T-helper 2 cell (primary cell): ENCODE measurements around the gene MAGEB17.
A peak's percentile ranks its signal among the peaks of the same experiment; 100 is the strongest.
"Not testable (repeated sequence)": the region's sequence is repeated elsewhere in the genome, so short reads cannot be mapped to it uniquely, and the experiment has no call there.

ENCODE experiments used
- DNase-seq, 5 experiments: peaks; one replicate each; pipeline versions ENCODE4 v3.0.0 to v3.0.0-alpha.2; 2012 to 2022
- total RNA-seq, 2 donors: gene quantifications; one replicate each; lab custom pipeline; 2026; lab: John Stamatoyannopoulos, UW

Gene MAGEB17, protein sequence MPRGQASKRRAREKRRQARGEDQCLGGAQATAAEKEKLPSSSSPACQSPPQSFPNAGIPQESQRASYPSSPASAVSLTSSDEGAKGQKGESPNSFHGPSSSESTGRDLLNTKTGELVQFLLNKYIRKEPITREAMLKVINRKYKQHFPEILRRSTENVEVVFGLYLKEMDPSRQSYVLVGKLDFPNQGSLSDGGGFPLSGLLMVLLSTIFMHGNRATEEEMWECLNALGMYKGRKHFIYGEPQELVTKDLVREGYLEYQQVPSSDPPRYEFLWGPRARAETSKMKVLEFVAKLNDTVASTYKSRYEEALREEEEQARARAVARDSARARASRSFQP
- 0 reads per million in 2 donors for total RNA-seq

- DNase-seq: no peak
These were observed at the start of gene MAGEB17 for GRCh38 chrX:16167181-16167580. Gene MAGEB17 (plus strand): TSS chrX:16167481. CDS start chrX:16170383, 2,902 bp downstream.

- DNase-seq: peak in 1 of 5 experiments; percentile 52
These were observed 47.7 kb upstream of the MAGEB17 start for GRCh38 chrX:16119353-16120220.

DNA sequence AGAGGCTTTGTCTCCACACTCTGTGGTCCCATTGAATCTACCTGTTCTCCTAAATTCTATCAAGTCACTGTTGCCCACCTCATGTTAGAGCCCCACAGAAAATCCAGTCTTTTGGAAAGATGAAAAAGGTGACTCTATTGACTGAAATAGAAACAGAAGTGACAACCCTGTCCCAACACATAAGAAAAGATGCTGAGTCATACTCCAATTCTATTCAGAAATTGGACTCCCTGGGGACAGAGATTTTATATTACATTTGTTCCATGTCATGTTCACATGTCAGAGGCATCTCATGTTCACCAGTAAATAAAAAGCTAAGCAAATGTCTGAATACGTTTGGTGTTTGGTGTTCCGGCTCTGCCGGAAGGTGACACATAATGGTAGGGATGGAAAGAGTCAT, 46.9 kb upstream of the MAGEB17 start:
- no peak for DNase-seq

DNA sequence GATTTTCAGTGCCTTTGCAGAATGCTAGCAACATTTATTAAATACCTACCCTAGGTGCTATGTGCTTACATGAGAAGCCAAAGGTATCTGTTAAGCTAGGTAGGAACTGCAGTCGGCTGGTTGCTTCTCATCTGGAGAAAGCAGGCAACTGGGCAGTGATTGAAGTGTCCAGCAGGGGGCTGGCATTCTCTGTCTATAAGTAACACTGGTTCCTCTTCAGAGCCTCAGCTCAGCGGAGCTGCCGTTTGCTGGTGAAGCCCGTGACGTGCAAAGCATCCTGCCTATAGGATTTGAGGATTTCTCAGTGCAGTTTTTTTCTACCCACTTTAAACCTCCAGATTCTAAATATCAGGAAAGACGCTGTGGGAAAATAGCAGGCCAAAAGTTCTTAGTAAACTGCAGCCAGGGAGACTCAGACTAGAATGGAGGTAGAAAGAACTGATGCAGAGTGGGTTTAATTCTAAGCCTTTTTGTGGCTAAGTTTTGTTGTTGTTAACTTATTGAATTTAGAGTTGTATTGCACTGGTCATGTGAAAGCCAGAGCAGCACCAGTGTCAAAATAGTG, 44.0 kb upstream of the MAGEB17 start, which contains the start of gene GRPR:
Gene GRPR, plus strand, starts transcription at position 344 of the 565 bp plus-strand sequence. CDS start 389 bp downstream, outside the sequence.
- DNase-seq: peak in 4 of 5 experiments; percentile 1 to 59 (median 18)

DNA sequence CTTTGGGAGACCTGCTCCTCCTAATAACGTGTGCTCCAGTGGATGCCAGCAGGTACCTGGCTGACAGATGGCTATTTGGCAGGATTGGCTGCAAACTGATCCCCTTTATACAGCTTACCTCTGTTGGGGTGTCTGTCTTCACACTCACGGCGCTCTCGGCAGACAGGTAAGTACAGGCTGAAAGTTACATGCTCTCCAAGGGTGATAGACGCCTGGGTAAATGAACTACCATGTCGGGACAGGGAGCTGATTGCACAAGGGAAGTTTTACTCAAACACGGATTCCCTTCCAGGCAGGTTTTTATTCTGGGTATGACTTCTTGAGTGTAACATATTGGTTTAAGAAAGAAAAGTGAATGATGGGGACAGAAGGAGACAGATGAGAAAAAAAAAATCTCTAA, 43.1 kb upstream of the MAGEB17 start:
- no peak for DNase-seq

GRCh38 chrX:16125520-16126149, 41.6 kb upstream of the MAGEB17 start:
- DNase-seq: no peak

DNA sequence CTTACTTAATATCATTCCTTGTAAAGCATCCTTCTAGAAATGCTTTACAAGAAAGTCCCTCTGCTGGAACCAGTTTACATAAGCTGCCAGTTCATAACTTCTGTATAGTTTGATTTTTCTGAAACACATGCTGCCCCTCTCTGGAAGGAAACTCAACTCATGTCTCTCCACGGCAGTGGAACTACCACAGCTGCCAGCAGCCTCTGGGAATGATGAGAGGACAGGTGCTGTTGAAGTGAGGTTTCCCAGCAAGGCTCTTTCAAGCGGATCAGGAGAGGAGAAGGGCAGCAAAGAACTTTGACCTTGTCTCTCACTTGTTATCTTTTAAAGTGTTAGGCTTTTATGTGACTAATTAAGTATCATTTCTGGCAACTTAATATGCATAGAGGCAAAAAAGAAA, 36.6 kb upstream of the MAGEB17 start:
- DNase-seq: no peak

DNA sequence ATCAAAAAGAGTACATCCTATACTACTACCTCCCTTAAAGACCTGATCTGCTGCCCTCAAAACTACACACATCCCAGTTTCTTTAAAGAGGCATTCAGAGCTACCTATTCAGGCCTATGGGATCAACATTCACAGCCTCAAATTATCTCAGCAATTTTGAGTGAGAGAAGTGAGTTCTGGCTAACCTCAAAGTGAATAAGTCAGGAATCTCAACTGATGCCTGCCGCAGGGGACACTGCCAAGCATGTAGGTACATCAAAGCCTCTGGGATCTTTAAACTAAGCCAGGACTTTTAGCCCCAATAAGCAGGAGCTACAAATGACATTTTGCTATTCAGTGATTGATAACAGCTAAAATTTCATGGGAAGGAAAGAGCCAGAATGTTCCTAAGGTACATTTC, 32.3 kb upstream of the MAGEB17 start:
- DNase-seq: no peak

DNA sequence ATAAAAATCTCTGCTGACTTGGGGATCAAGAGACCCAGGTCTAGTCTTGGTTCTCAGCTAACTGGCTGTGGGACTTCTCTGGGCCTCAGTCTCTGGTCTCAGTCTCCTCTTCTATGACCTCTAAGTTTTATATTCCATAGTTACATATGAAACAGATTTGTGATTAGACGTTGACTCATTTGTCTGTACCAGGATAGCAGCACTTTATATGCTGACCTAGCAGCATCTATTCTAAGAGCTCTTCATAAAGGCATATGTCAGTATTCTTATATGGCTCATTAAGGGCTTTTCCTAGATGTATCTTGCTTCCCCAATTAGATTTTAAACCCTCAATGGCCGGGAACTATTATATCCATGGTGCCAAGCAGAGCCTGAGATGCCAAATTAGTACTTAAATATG, 31.2 kb upstream of the MAGEB17 start:
- no peak for DNase-seq

DNA sequence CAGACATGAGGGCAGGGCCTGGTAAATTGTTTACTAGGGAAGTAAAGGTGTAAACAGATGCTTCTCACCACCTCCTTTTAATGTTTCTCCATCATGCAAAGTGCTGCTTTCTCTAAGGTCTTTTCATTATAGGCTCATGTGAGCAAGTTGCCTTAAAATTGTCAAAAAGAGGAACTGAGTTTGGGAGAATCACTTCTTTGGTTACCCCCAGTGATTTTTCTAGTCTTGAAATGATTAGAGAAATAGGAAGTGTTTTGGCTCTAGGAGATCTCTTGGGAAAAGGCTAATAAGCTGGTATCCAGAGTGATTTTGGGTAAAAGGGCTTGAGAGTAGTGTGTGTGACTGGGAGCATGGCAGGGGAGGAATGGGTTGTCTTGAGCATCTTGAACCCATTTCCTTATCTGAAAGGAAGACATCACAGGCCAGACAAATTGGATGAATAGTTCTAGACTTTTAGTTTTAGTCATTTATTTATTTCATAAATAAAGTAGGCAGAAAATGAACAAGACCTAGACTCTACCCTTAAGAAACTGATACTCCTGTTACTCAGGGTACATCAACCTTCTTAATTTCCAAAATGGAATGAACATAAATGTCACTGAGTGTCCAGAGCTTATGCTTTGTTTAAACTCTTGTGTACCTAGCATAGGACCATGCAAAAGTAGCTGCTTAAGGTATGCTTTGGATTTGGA, 29.7 kb upstream of the MAGEB17 start:
- no peak for DNase-seq

- no peak for DNase-seq
These were observed 29.2 kb upstream of the MAGEB17 start for GRCh38 chrX:16138108-16138427.

DNA sequence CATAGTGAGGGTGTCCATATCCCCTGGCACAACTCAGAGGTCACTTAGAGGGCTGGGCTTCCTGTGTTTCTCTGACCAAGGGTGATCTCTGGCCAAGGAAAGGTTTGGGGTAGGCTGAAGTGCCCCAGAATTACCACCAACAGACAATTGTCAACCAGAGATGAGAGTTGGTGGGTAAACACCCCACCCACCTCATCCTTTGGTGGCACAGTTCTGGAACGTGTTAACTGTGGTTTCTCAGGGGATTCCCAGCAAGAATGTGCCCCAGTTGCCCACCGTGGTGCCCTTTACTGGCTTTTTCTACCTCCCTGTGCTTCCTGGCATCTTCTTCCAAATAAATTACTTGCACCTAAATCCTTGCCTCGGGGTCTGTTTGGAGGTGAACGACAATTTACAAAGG, 26.8 kb upstream of the MAGEB17 start:
- no peak for DNase-seq

DNA sequence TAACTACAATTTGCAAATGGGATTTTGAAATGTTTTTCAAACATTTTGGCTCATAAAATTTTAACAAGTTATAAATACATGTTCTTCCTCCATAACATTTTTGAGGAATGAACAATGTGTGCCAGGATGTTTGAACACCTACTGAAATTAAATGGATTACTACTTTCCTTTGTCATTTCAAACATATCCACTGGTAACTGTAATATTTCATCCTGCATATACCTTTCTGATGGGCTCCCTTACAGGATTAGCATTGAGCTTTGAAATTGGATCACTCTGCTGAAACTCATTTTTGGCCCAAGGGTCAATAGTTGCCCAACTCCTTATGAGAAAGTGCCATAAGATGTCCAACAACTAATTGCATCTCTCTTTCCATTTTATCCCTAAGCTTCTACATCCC, 26.3 kb upstream of the MAGEB17 start:
- DNase-seq: no peak

DNA sequence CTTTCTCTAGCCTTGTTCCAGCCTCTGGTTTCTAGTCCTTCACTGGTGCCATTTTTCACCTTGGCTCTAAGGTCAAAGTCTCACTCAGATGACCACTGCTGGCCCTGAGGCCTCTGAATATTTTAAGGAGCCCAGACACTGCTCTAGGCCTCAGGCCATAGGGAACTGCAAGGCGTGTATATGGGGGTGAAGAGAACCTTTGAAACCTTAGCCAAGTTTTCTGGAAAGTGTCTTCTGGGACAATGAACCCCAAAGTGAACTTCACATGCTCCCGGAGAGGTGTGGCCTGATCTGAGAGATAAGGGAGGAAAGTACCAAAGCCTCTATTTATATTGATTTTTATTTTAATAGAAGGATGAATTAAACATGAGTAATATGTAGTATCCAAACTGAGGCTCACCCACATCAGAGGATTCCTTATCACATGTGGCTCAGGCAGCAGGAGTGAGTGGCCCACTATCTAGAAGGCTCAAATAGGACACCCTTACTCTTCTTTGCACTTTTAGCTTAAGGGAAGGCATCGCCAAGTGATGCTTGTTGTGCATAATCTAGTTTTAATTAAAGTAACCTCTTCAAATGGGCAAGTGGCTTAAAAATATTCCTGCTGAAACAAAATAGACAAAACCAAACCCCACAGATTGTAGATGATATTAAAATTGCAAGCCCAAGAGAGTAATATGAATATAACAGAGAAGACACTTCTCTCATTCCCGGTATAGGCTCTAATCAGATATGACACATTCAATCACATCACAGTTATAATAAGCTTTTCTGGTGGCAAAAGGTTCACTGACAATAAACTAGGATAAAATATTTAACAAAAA, 25.6 kb upstream of the MAGEB17 start:
- no peak for DNase-seq

DNA sequence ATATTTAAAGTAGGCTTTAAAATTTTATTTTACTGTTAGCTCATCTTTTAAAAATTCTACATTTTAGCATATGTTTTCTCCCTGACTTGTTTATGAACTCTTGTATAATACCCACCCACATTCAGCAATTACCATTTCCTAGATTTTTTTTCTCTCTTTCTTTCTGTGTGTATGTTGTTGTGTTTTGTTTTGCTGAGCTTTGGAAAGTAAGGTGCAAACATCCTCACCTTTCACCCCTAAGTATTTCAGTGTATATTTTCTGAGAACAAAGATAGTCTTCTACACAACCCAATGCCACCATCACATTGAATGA, 25.1 kb upstream of the MAGEB17 start:
- DNase-seq: no peak

- DNase-seq: no peak
These were observed 23.3 kb upstream of the MAGEB17 start for GRCh38 chrX:16143968-16144367.

DNA sequence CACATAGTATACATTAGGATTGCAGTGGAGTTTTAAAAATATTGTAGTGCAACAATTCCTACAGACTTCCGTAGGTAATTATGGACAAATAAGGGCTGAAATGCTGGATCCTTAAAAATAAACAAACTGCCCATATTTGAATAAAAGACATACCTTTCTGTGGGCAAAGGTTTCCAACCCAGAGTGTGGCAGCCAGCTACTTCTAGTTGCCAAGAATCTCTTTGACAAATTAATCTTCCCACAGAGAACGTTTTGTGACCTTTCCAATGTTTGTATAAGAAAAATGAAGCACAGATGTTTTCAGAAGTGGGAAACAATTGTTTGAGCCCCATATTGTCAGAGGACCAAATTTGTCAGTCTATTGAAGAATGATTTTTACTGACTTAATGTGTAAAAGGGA, 22.9 kb upstream of the MAGEB17 start:
- no peak for DNase-seq

DNA sequence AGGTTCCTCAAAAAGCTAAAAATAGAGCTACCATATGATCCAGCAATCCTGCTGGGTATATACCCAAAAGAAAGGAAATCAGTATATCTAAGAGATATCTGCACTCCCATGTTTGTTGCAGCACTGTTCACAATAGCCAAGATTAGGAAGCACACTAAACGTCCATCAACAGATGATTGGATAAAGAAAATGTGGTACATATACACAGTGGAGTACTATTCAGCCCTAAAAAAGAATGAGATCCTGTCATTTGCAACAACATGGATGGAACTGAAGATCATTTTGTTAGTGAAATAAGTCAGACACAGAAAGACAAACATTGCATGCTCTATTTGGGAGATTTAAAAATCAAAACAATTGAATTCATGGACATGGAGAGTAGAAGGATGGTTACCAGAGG, 22.2 kb upstream of the MAGEB17 start:
- DNase-seq: not testable (repeated sequence)

- no peak for DNase-seq
These were observed 21.6 kb upstream of the MAGEB17 start for GRCh38 chrX:16145656-16146055.

DNA sequence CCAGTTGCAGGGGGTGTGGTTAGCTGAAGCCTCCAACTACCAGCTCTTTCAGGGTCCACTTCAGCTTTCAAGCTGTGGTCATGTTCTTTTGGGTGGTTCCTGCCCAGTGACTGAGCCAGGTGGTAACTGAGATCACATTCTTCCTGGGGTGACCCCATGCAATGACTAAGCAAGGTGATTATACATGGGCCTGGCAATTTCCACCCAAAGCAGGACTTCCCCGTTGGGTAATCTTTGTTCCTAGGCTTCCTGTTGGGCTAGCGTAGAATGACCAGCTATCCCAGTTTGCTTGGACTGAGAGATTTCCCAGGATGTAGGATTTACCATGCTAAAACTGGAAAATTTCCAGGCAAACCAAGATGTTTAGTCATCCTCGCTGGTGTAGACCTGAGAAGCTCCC, 18.4 kb upstream of the MAGEB17 start:
- DNase-seq: no peak

GRCh38 chrX:16155581-16156096, 11.6 kb upstream of the MAGEB17 start:
- no peak for DNase-seq
